DND-41 (cell line): ENCODE results near the gene SIPA1L3.

Source experiments
- ATAC-seq: fragments of 200-7000 bp; cut with Tn5 transposase; 3 replicates; pipeline ENCODE4 v1.9.1; 2021; ENCODE audit warnings: low read depth; ENCODE audit not compliant: insufficient read depth
- DNase-seq: peaks from one replicate; pipeline ENCODE4 v3.0.0-alpha.2; 2020
- H2AFZ ChIP-seq: 2 replicates; pipeline ENCODE4 v1.6.0; 2012; ENCODE audit warnings: low read depth, low read length
- H3K27ac ChIP-seq: 2 replicates; pipeline ENCODE4 v1.5.1; 2012; ENCODE audit warnings: low read length, inconsistent platforms
- H3K27me3 ChIP-seq: fragments of 200-600 bp; sonication (generic); 2 replicates; pipeline ENCODE4 v1.6.0; 2012; ENCODE audit warnings: low read length, mild to moderate bottlenecking, inconsistent platforms; ENCODE audit not compliant: insufficient read depth, poor library complexity
- H3K36me3 ChIP-seq: 2 replicates; pipeline ENCODE4 v1.5.1; 2012; ENCODE audit warnings: low read length, inconsistent platforms; ENCODE audit not compliant: insufficient read depth
- H3K4me1 ChIP-seq: 2 replicates; pipeline ENCODE4 v1.5.1; 2012; ENCODE audit warnings: mild to moderate bottlenecking, low read length; ENCODE audit not compliant: insufficient read depth
- H3K4me2 ChIP-seq: 2 replicates; pipeline ENCODE4 v1.6.0; 2012; ENCODE audit warnings: mild to moderate bottlenecking, moderate library complexity, low read length, inconsistent platforms; ENCODE audit not compliant: insufficient read depth
- H3K4me3 ChIP-seq, 2 experiments: fragments of 200-600 bp in 1 of 2; shearing (Covaris generic) in 1 of 2; 2 replicates each; pipeline ENCODE4 v1.5.1; 2012 to 2016; ENCODE audit warnings: inconsistent platforms in 2 of 2, low read length in 2 of 2, mild to moderate bottlenecking in 2 of 2, low read depth in 1 of 2, moderate library complexity in 1 of 2
- H3K79me2 ChIP-seq: 2 replicates; pipeline ENCODE4 v1.6.0; 2012; ENCODE audit warnings: low read length, inconsistent platforms; ENCODE audit not compliant: insufficient read depth
- H3K9ac ChIP-seq: 2 replicates; pipeline ENCODE4 v1.6.0; 2012; ENCODE audit warnings: low read depth, mild to moderate bottlenecking, inconsistent platforms, low read length, moderate library complexity
- H3K9me3 ChIP-seq: 2 replicates; pipeline ENCODE4 v1.5.1; 2012; ENCODE audit warnings: low read length, moderate library complexity, mild to moderate bottlenecking, inconsistent platforms; ENCODE audit not compliant: insufficient read depth, severe bottlenecking
- H4K20me1 ChIP-seq: 2 replicates; pipeline ENCODE4 v1.6.0; 2012; ENCODE audit warnings: low read length; ENCODE audit not compliant: insufficient read depth
- EZH2 ChIP-seq: IDR thresholded peaks from 3 replicates; pipeline ENCODE4 v1.6.1; 2012; ENCODE audit warnings: borderline replicate concordance, low read depth, mild to moderate bottlenecking, moderate library complexity, low read length, inconsistent platforms; ENCODE audit not compliant: severe bottlenecking
- TF ChIP-seq, protein P1 (sequence below): IDR thresholded peaks from 2 replicates; pipeline ENCODE4 v1.5.1; 2012; ENCODE audit warnings: borderline replicate concordance, low read length, moderate library complexity, mild to moderate bottlenecking; ENCODE audit not compliant: poor library complexity, severe bottlenecking; ENCODE audit errors: extremely low read depth

The SIPA1L3 gene

DNA sequence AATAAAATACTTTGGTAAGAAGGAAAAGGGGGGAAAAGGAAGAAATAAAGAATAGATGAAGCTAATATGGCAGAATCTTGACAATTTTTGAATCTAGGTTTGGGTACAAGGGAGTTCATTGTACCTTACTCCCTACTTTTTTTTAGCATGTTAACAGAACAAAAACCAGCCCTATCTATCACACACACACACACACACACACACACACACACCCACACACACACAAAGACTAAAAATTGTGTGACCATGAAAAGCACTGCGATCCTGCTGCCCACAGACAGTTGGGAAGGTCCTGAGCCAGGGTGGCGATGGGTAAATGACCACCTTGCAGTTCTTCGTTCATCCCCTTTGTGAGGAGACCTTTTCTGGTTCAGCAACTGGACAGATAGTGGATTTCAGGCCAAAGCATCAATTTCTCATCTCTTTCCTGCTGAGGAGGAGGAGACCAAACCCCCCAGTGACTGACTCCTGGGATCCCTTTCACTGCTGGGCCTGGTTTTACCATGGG lies 91.8 kb downstream of the SIPA1L3 start:
- H3K4me2 ChIP-seq: no peak overlapping the region
- DNase-seq (no peak), ATAC-seq (no peak)
- H3K9ac ChIP-seq: no peak overlapping the region
- H3K27me3 ChIP-seq: no peaks in the 10 kb centered on the region
- H3K36me3 ChIP-seq: no peaks in the 10 kb centered on the region
- TF ChIP-seq, protein P1, sequence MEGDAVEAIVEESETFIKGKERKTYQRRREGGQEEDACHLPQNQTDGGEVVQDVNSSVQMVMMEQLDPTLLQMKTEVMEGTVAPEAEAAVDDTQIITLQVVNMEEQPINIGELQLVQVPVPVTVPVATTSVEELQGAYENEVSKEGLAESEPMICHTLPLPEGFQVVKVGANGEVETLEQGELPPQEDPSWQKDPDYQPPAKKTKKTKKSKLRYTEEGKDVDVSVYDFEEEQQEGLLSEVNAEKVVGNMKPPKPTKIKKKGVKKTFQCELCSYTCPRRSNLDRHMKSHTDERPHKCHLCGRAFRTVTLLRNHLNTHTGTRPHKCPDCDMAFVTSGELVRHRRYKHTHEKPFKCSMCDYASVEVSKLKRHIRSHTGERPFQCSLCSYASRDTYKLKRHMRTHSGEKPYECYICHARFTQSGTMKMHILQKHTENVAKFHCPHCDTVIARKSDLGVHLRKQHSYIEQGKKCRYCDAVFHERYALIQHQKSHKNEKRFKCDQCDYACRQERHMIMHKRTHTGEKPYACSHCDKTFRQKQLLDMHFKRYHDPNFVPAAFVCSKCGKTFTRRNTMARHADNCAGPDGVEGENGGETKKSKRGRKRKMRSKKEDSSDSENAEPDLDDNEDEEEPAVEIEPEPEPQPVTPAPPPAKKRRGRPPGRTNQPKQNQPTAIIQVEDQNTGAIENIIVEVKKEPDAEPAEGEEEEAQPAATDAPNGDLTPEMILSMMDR: no peak
- no peak for TF ChIP-seq EZH2
- H3K79me2 ChIP-seq: no peaks in the 10 kb centered on the region
- H3K4me3 ChIP-seq: no peak overlapping the region
- peaks cover 21% of the 10 kb centered on the region for H3K4me1 ChIP-seq
- no peak overlapping the region for H3K27ac ChIP-seq
- no peaks in the 10 kb centered on the region for H3K9me3 ChIP-seq
- no peak overlapping the region for H2AFZ ChIP-seq
- peaks cover 7% of the 10 kb centered on the region; the same call in 1 of the 2 replicates for H4K20me1 ChIP-seq

DNA sequence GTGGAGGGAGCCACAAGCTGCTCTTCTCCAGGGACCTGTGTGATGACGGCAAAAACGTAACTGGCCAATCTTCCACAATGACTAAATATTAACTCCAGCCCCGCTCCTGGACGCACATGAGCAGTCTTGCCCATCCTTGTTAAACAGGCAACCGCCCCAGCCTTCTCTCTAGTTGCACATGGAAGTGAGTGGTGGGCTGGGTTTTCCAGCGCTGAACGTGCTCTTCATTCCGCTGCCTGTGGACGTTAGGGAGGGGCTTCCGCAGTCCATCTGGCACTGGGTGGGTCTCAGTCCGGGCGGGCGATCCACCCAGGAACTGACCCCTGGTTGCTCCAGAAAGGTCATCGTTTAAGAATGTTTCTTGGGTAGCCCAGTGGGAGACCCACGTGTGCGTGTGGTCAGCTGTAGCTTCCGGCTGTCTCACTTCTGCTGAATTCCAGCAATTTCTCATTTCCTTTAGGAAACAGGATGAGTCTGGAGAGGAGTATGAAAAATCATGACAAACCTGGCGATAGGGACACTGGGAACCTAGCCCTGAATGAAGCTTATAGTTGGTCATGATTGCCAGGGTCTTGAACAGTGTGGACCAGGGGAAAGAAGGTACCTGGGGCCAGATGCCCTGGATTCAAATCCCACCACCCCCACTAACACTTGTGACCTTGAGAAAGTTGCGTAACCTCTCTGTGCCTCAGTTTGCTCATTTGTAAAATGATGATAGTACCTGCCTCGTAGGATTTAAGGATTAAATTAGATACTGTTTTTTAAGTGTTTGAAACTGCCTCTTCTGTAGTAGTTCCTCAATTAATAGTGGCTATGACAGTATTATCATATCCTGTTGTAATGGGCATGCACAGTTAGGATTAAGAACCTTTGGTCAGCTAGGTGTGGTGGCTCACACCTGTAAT lies 92.6 kb downstream of the SIPA1L3 start:
- ATAC-seq (no peak), DNase-seq (no peak)
- H3K4me3 ChIP-seq: no peak overlapping the region
- no peak overlapping the region for H3K4me2 ChIP-seq
- no peak overlapping the region for H3K27ac ChIP-seq
- H3K4me1 ChIP-seq: peaks cover 24% of the 10 kb centered on the region
- no peak for TF ChIP-seq EZH2
- TF ChIP-seq, protein P1: no peak
- H3K79me2 ChIP-seq: no peaks in the 10 kb centered on the region
- peaks cover 4% of the 10 kb centered on the region; the same call in 1 of the 2 replicates for H4K20me1 ChIP-seq
- H3K9ac ChIP-seq: no peak overlapping the region
- H3K9me3 ChIP-seq: no peaks in the 10 kb centered on the region
- no peak overlapping the region for H2AFZ ChIP-seq
- no peaks in the 10 kb centered on the region for H3K27me3 ChIP-seq
- no peaks in the 10 kb centered on the region for H3K36me3 ChIP-seq

DNA sequence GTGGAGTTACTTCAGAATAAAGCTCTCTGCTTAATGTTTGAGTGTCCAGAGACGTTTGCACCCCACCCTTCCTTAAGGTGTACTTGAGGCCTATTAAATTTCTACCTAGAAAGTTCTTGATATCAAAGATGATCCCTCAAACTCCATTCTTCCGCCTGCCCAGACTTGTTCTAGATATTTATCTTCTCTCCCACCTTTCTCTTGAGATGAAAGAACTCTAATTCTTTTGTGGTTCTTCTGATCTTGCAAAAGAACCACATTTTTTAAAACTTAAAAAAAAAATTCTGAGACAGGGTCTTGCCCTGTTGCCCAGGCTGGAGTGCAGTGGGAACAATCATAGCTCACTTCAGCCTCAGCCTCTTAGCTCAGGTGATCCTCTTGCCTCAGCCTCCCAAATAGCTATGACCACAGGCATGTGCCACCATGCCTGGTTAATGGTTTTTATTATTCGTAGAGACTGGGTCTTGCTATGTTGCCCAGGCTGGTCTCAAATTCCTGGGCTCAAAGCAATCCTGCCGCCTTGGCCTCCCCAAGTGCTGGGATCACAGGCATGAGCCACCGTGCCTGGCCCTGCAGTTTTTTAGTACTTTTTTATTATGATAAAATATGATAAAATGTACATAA lies 94.3 kb downstream of the SIPA1L3 start:
- H3K79me2 ChIP-seq: no peaks in the 10 kb centered on the region
- H3K27me3 ChIP-seq: no peaks in the 10 kb centered on the region
- no peak overlapping the region for H3K4me2 ChIP-seq
- no peaks in the 10 kb centered on the region for H3K36me3 ChIP-seq
- H3K9me3 ChIP-seq: no peaks in the 10 kb centered on the region
- DNase-seq: peak; percentile 26
- peaks cover 24% of the 10 kb centered on the region for H3K4me1 ChIP-seq
- TF ChIP-seq, protein P1: no peak
- TF ChIP-seq EZH2: no peak
- H4K20me1 ChIP-seq: peaks cover 11% of the 10 kb centered on the region
- no peak overlapping the region for H3K27ac ChIP-seq
- ATAC-seq: peak; percentile 58
- H3K4me3 ChIP-seq: no peak overlapping the region
- no peak overlapping the region for H2AFZ ChIP-seq
- H3K9ac ChIP-seq: no peak overlapping the region
